ENCODE measurements around the gene SAXO2.
"Not testable (repeated sequence)": the region's sequence is repeated elsewhere in the genome, so short reads cannot be mapped to it uniquely, and the experiment has no call there.

Gene SAXO2

GRCh38 chr15:82314769-82315518 is 52.3 kb downstream of the SAXO2 start:
- no peak for DNase-seq

- DNase-seq: no peak
These were observed 53.1 kb downstream of the SAXO2 start for GRCh38 chr15:82315519-82316246.

- DNase-seq: not testable (repeated sequence)
These were observed 53.9 kb downstream of the SAXO2 start for GRCh38 chr15:82316247-82317090.

GRCh38 chr15:82317091-82317489 is 54.5 kb downstream of the SAXO2 start:
- no peak for DNase-seq

GRCh38 chr15:82317516-82317915 is 54.9 kb downstream of the SAXO2 start:
- DNase-seq: not testable (repeated sequence)

GRCh38 chr15:82318281-82318680 is 55.7 kb downstream of the SAXO2 start:
- DNase-seq: not testable (repeated sequence)

GRCh38 chr15:82319522-82320278 is 57.1 kb downstream of the SAXO2 start:
- DNase-seq: not testable (repeated sequence)

- not testable (repeated sequence) for DNase-seq
These were observed 58.2 kb downstream of the SAXO2 start for GRCh38 chr15:82320861-82321260.

- DNase-seq: not testable (repeated sequence)
These were observed 59.9 kb downstream of the SAXO2 start for GRCh38 chr15:82322488-82322887.

- DNase-seq: not testable (repeated sequence)
These were observed 62.2 kb downstream of the SAXO2 start for GRCh38 chr15:82324831-82325230.

- DNase-seq: not testable (repeated sequence)
These were observed 63.0 kb downstream of the SAXO2 start for GRCh38 chr15:82325646-82326045.

GRCh38 chr15:82326896-82327295 is 64.3 kb downstream of the SAXO2 start:
- DNase-seq: not testable (repeated sequence)

- DNase-seq: not testable (repeated sequence)
These were observed 64.8 kb downstream of the SAXO2 start for GRCh38 chr15:82327372-82327771.

- DNase-seq: not testable (repeated sequence)
These were observed 66.4 kb downstream of the SAXO2 start for GRCh38 chr15:82329039-82329438.

GRCh38 chr15:82330921-82331320 is 68.3 kb downstream of the SAXO2 start:
- not testable (repeated sequence) for DNase-seq

GRCh38 chr15:82331576-82332304 is 69.1 kb downstream of the SAXO2 start:
- not testable (repeated sequence) for DNase-seq

- DNase-seq: not testable (repeated sequence)
These were observed 70.3 kb downstream of the SAXO2 start for GRCh38 chr15:82332711-82333602.

- DNase-seq: not testable (repeated sequence)
These were observed 71.3 kb downstream of the SAXO2 start for GRCh38 chr15:82333603-82334553.
